K562 (cell line): ENCODE measurements around the gene EPHA2. TPM values are rescaled to one million over a fixed set of nuclear protein-coding genes. Genes with fewer than 3 reads are reported as not detected.

Experiments
- ARID1B ChIP-seq: fragments of 450-650 bp; IDR thresholded peaks from 2 replicates; pipeline ENCODE4 v1.6.1; 2016; ENCODE audit warnings: antibody characterized with exemption, mild to moderate bottlenecking, inconsistent platforms
- BHLHE40 ChIP-seq: IDR thresholded peaks from 2 replicates; pipeline ENCODE4 v1.6.1; 2011; ENCODE audit warnings: low read length, improper control_type of control experiment
- BMI1 ChIP-seq: fragments of 150-350 bp; IDR thresholded peaks from 2 replicates; pipeline ENCODE4 v1.6.1; 2014; ENCODE audit warnings: low read length
- BRCA1 ChIP-seq, 2 experiments: fragments of 450-650 bp in 1 of 2; sonication (generic) in 1 of 2; formaldehyde crosslinking in 1 of 2; IDR thresholded peaks; 2 replicates each; pipeline versions ENCODE4 v1.5.0 to v1.6.1; 2017 to 2020; ENCODE audit warnings: mild to moderate bottlenecking in 1 of 2, missing genetic modification reagents in 1 of 2
- CHD4 ChIP-seq: fragments of 200-600 bp; sonication (generic); IDR thresholded peaks from 3 replicates; pipeline ENCODE4 v1.6.1; 2012; ENCODE audit warnings: low read depth, mild to moderate bottlenecking, mixed read lengths, low read length, inconsistent platforms; ENCODE audit not compliant: insufficient read depth, insufficient replicate concordance, poor library complexity, severe bottlenecking
- CLOCK ChIP-seq: fragments of 250-450 bp; sonication (Bioruptor Pico); IDR thresholded peaks from 2 replicates; pipeline ENCODE4 v1.4.0; 2020; ENCODE audit warnings: mild to moderate bottlenecking, moderate library complexity, borderline replicate concordance
- ETV1 ChIP-seq: fragments of 450-650 bp; conservative IDR thresholded peaks from 2 replicates; pipeline ENCODE4 v1.6.1; 2016; ENCODE audit warnings: missing genetic modification characterization, control low read depth, low read depth, missing compliant biosample characterization
- GATA2 ChIP-seq: sonication (generic); formaldehyde crosslinking; IDR thresholded peaks from 2 replicates; pipeline ENCODE4 v1.4.0; 2020; ENCODE audit warnings: mild to moderate bottlenecking, missing genetic modification reagents
- NCOA6 ChIP-seq: fragments of 450-650 bp; IDR thresholded peaks from 2 replicates; pipeline ENCODE4 v1.6.1; 2017; ENCODE audit warnings: mild to moderate bottlenecking
- PCBP1 ChIP-seq: fragments of 200-400 bp; formaldehyde crosslinking; IDR thresholded peaks from 2 replicates; pipeline ENCODE4 v1.6.1; 2018; ENCODE audit warnings: mild to moderate bottlenecking, low read depth, low read length; ENCODE audit not compliant: poor library complexity, severe bottlenecking
- PHB2 ChIP-seq: fragments of 450-650 bp; IDR thresholded peaks from 2 replicates; pipeline ENCODE4 v1.6.1; 2017; ENCODE audit warnings: low read depth
- RNF2 ChIP-seq: sonication (generic); IDR thresholded peaks from 2 replicates; pipeline ENCODE4 v1.6.1; 2016
- SRSF3 ChIP-seq: fragments of 200-400 bp; formaldehyde crosslinking; IDR thresholded peaks from 2 replicates; pipeline ENCODE4 v1.6.1; 2016; ENCODE audit warnings: mild to moderate bottlenecking, low read length, moderate library complexity; ENCODE audit not compliant: insufficient read depth
- TEAD1 ChIP-seq, 2 experiments: fragments of 450-650 bp in 1 of 2; sonication (generic) in 1 of 2; formaldehyde crosslinking; IDR thresholded peaks; 2 replicates each; pipeline versions ENCODE4 v1.4.0 to v1.8.0; 2020 to 2022; ENCODE audit warnings: mild to moderate bottlenecking in 2 of 2, missing genetic modification reagents in 1 of 2
- ZBTB2 ChIP-seq: fragments of 450-650 bp; IDR thresholded peaks from 2 replicates; pipeline ENCODE4 v1.6.1; 2016; ENCODE audit warnings: antibody characterized with exemption
- ZBTB9 ChIP-seq: fragments of 450-650 bp; formaldehyde crosslinking; IDR thresholded peaks from 2 replicates; pipeline ENCODE4 v1.4.0; 2020; ENCODE audit warnings: mild to moderate bottlenecking, moderate library complexity
- ZNF143 ChIP-seq: sonication (generic); formaldehyde crosslinking; IDR thresholded peaks from 2 replicates; pipeline ENCODE4 v1.9.0; 2022; ENCODE audit warnings: mild to moderate bottlenecking, missing genetic modification reagents
- ZNF512 ChIP-seq: IDR thresholded peaks from 2 replicates; pipeline ENCODE4 v1.6.1; 2016; ENCODE audit warnings: missing genetic modification characterization, missing compliant biosample characterization
- ZNF76 ChIP-seq: fragments of 250-450 bp; sonication (Bioruptor Pico); IDR thresholded peaks from 2 replicates; pipeline ENCODE4 v1.4.0; 2020; ENCODE audit warnings: mild to moderate bottlenecking, moderate library complexity, borderline replicate concordance
- polyA plus RNA-seq, 8 experiments: library from polyadenylated mRNA; depleted of rRNA in 4 of 8; stranded (reverse) in 5 of 8; unstranded in 3 of 8; fragments of >200 nt; fragmentation: Nextera tagmentation in 2 of 8; fragmentation: Illumina TruSeq in 1 of 8; extraction: Ambion mirVana in 2 of 8; extraction: Trizol in 1 of 8; gene quantifications; 2 replicates each; pipeline versions ENCODE4 v1.2.1 to v1.2.3, GENCODE V29; 2011 to 2014; ENCODE audit warnings: inconsistent platforms in 1 of 8, missing spikeins in 1 of 8
- total RNA-seq, 7 experiments: library from RNA; depleted of rRNA in 6 of 7; stranded (reverse); fragments of >200 nt in 6 of 7; fragmentation: Illumina TruSeq in 2 of 7; extraction: Trizol in 2 of 7; gene quantifications; 2 replicates each; pipeline versions ENCODE4 v1.2.1 to v1.2.3, GENCODE V29; 2011 to 2021; ENCODE audit warnings: low replicate concordance in 1 of 7

The EPHA2 gene
- total and polyA plus RNA-seq, 9 of the 15 experiments (the other 6 are each of a cell fraction or from before 2014, with no cell fraction given) = 0.04 to 0.40 (median 0.07) TPM; not detected in 4

- no peak; the same call in 1 of the 2 replicates for TF ChIP-seq ZBTB9 (CRISPR knock-in tag)
- TF ChIP-seq RNF2 = no peak; the same call in 1 of the 2 replicates
- TF ChIP-seq SRSF3 = no peak
- peak; percentile 80 for TF ChIP-seq GATA2 (CRISPR knock-in tag)
- TF ChIP-seq PCBP1 = no peak
- TF ChIP-seq TEAD1 (CRISPR knock-in tag; IDR thresholded peaks at IDR 0.05) = peak; percentile 82 to 99
- no peak; the same call in 1 of the 2 replicates for TF ChIP-seq ETV1 (tag)
- TF ChIP-seq ARID1B = peak; percentile 96
- TF ChIP-seq BHLHE40 = peak; percentile 80
- no peak for TF ChIP-seq CHD4
- no peak for TF ChIP-seq ZNF512 (tag)
- TF ChIP-seq CLOCK (CRISPR knock-in tag) = no peak
- no peak for TF ChIP-seq BMI1
- 0 out of 2 replicates have a peak, but pooled peaks have one; percentile 6 for TF ChIP-seq ZNF143 (CRISPR knock-in tag)
- TF ChIP-seq NCOA6 = no peak
- peak; percentile 49; the same call in 1 of the 2 replicates for TF ChIP-seq PHB2
- no peak for TF ChIP-seq ZNF76 (CRISPR knock-in tag)
- no peak for TF ChIP-seq BRCA1 (IDR thresholded peaks at IDR 0.05)
- TF ChIP-seq BRCA1 (CRISPR knock-in tag; IDR thresholded peaks at IDR 0.05) = no peak
- peak; percentile 88 for TF ChIP-seq ZBTB2
Observed at GRCh38 chr1:16143566-16144324, 12.1 kb downstream of the EPHA2 start (continued).
